DOHH2 (cell line): ENCODE measurements around the gene ASIC3.

Experiments
- H3F3A ChIP-seq: fragments of 200-600 bp; sonication (generic), shearing (Covaris generic); 2 replicates; pipeline ENCODE4 v1.6.0; 2016; ENCODE audit warnings: antibody characterized with exemption, mild to moderate bottlenecking; ENCODE audit not compliant: control insufficient read depth, insufficient read depth
- H3K27ac ChIP-seq: fragments of 200-600 bp; sonication (generic); 2 replicates; pipeline ENCODE4 v1.5.1; 2014; ENCODE audit warnings: low read depth, mild to moderate bottlenecking, low read length, moderate library complexity
- H3K27me3 ChIP-seq: fragments of 200-600 bp; sonication (generic); 2 replicates; pipeline ENCODE4 v1.6.1; 2014; ENCODE audit warnings: mild to moderate bottlenecking, low read length, mixed read lengths; ENCODE audit not compliant: control insufficient read depth
- H3K36me3 ChIP-seq: fragments of 200-600 bp; sonication (generic); 2 replicates; pipeline ENCODE4 v1.6.1; 2014; ENCODE audit warnings: mild to moderate bottlenecking, low read length, moderate library complexity, mixed read lengths; ENCODE audit not compliant: control insufficient read depth
- H3K4me1 ChIP-seq: fragments of 200-600 bp; sonication (generic); 2 replicates; pipeline ENCODE4 v1.6.1; 2014; ENCODE audit warnings: mild to moderate bottlenecking, low read length, mixed read lengths; ENCODE audit not compliant: control insufficient read depth
- H3K4me2 ChIP-seq: fragments of 200-600 bp; sonication (generic); 2 replicates; pipeline ENCODE4 v1.6.0; 2014; ENCODE audit warnings: mild to moderate bottlenecking, low read length, moderate library complexity
- H3K4me3 ChIP-seq: fragments of 200-600 bp; sonication (generic); 2 replicates; pipeline ENCODE4 v1.5.1; 2014; ENCODE audit warnings: mild to moderate bottlenecking, low read length, mixed read lengths
- H3K79me2 ChIP-seq: fragments of 200-600 bp; sonication (generic); 2 replicates; pipeline ENCODE4 v1.6.1; 2014; ENCODE audit warnings: mild to moderate bottlenecking, low read length, mixed read lengths; ENCODE audit not compliant: control insufficient read depth
- H3K9me2 ChIP-seq: fragments of 200-600 bp; sonication (generic); replicated peaks from 2 replicates; pipeline ENCODE4 v1.6.1; 2014; ENCODE audit warnings: mild to moderate bottlenecking, low read length, mixed read lengths; ENCODE audit not compliant: control insufficient read depth
- H3K9me3 ChIP-seq: fragments of 200-600 bp; sonication (generic); 2 replicates; pipeline ENCODE4 v1.6.1; 2014; ENCODE audit warnings: antibody characterized with exemption, low read length, mixed read lengths; ENCODE audit not compliant: control insufficient read depth, insufficient read depth
- H4K20me1 ChIP-seq: fragments of 200-600 bp; sonication (generic); 2 replicates; pipeline ENCODE4 v1.6.0; 2014; ENCODE audit warnings: low read depth, mild to moderate bottlenecking, antibody characterized with exemption, low read length, moderate library complexity; ENCODE audit not compliant: control insufficient read depth, insufficient read depth
- CTCF ChIP-seq: fragments of 200-600 bp; sonication (generic); IDR thresholded peaks from one replicate; pipeline ENCODE4 v1.5.1; 2014; ENCODE audit warnings: antibody characterized with exemption, mild to moderate bottlenecking, low read depth, low read length; ENCODE audit not compliant: poor library complexity, severe bottlenecking
- EZH2phosphoT487 ChIP-seq: fragments of 200-600 bp; sonication (generic); IDR thresholded peaks from 2 replicates; pipeline ENCODE4 v1.6.1; 2017; ENCODE audit warnings: borderline replicate concordance, mild to moderate bottlenecking, antibody characterized with exemption, low read length, moderate library complexity, mixed read lengths

The ASIC3 gene

DNA sequence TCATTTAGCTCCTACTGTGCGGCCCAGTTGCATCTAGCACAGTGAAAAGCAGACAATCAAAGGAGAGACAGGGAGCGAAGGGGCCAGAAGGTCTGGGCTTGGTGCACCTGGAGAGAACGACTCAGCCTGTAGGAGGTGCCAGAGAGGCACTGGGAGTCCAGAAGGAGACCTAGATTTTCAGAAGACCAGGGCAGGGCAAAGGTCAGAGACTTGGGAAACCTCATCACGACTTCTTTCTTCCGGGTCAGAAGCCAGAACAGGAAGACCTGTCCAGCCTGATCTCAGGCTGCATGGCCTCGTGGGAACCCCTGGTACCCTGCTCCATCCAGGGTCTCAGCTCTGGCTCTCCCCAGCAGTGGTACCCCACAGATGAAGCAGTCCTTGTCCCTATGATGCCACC is 43.1 kb downstream of the ASIC3 start:
- H3F3A ChIP-seq = no peaks in the 10 kb centered on the region
- H3K79me2 ChIP-seq = no peaks in the 10 kb centered on the region
- peaks cover 7% of the 10 kb centered on the region for H4K20me1 ChIP-seq
- peaks cover 12% of the 10 kb centered on the region for H3K4me1 ChIP-seq
- H3K27ac ChIP-seq = no peak overlapping the region
- H3K4me2 ChIP-seq = no peak overlapping the region
- peak; percentile 83 for TF ChIP-seq CTCF
- TF ChIP-seq EZH2phosphoT487 = no peak
- no peak overlapping the region for H3K4me3 ChIP-seq
- H3K9me2 ChIP-seq = no peaks in the 10 kb centered on the region
- no peaks in the 10 kb centered on the region for H3K36me3 ChIP-seq
- no peaks in the 10 kb centered on the region for H3K9me3 ChIP-seq
- H3K27me3 ChIP-seq = peaks cover 36% of the 10 kb centered on the region

- no peak overlapping the region for H3K4me3 ChIP-seq
- H4K20me1 ChIP-seq = peaks cover 6% of the 10 kb centered on the region
- H3K36me3 ChIP-seq = no peaks in the 10 kb centered on the region
- no peak overlapping the region for H3K4me2 ChIP-seq
- H3K9me3 ChIP-seq = no peaks in the 10 kb centered on the region
- H3K4me1 ChIP-seq = peaks cover 10% of the 10 kb centered on the region
- no peaks in the 10 kb centered on the region for H3F3A ChIP-seq
- no peak overlapping the region for H3K27ac ChIP-seq
- H3K9me2 ChIP-seq = no peaks in the 10 kb centered on the region
- peaks cover 33% of the 10 kb centered on the region for H3K27me3 ChIP-seq
- H3K79me2 ChIP-seq = no peaks in the 10 kb centered on the region
- no peak for TF ChIP-seq EZH2phosphoT487
- no peak for TF ChIP-seq CTCF
Measured at GRCh38 chr7:151091988-151092387, 43.7 kb downstream of the ASIC3 start.

DNA sequence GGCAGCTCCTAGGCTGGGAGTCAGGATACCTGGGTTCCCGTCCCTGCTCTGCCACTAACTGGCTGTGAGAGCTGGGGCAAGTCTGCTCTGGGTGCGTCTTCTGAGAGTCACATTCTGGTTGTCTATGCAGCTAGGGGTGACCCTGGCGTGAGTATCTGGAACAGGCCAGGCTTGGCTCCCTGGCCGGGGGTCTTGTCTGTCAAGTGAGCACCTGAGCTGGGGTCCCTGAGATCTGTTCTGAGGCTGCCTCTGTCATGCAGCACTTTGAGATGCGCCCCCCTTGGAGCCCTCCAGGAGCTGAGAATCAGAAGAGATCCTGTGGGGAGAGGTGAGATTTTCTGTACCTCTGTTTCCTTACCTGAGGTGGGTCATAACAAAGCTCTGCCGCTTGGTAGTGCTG is 45.4 kb downstream of the ASIC3 start:
- Histone ChIP-seq H3K9me2 (no peaks in the 10 kb centered on the region), H3K9me3 (no peaks in the 10 kb centered on the region), H3F3A (no peaks in the 10 kb centered on the region), H3K27ac (no peak overlapping the region), H3K36me3 (no peaks in the 10 kb centered on the region), H3K4me3 (no peak overlapping the region), H3K4me1 (peaks cover 6% of the 10 kb centered on the region; the same call in 1 of the 2 replicates), H3K79me2 (no peaks in the 10 kb centered on the region), H3K4me2 (no peak overlapping the region), H4K20me1 (no peaks in the 10 kb centered on the region), H3K27me3 (peaks cover 16% of the 10 kb centered on the region)
- TF ChIP-seq CTCF (no peak), EZH2phosphoT487 (no peak)
